K562 (cell line): Measurements from ENCODE around the gene CMTM1. TPM values are rescaled to one million over a fixed set of nuclear protein-coding genes. Genes with fewer than 3 reads are reported as not detected.

Experiments
- ATAC-seq: fragments of 200-7000 bp; cut with Tn5 transposase; 3 replicates; pipeline ENCODE4 v1.9.1; 2020; ENCODE audit warnings: moderate library complexity
- BruUV-seq: library from RNA; stranded (reverse); fragments of 400-500 nt; replicated peaks from 2 replicates; lab custom pipeline; 2021; lab: Mats Ljungman, UMichigan
- CTCF ChIA-PET: fragments of 300-600 bp; formaldehyde crosslinking; extraction: SDS; loops from one replicate; lab custom pipeline; 2021; ENCODE audit warnings: low intra/inter-chr PET ratio; lab: Yijun Ruan, JAX
- POLR2A ChIA-PET: fragments of 300-600, 350-650 bp; sonication (Branson Sonifier 250); formaldehyde crosslinking; extraction: SDS; loops from one replicate; lab custom pipeline; 2021; ENCODE audit warnings: antibody characterized with exemption, inconsistent platforms; lab: Yijun Ruan, JAX
- DNase-seq, 4 experiments: peaks; one replicate each; pipeline versions ENCODE4 v3.0.0 to v3.0.0-alpha.2; 2011 to 2018; ENCODE audit warnings: low spot score in 3 of 4, mixed read lengths in 3 of 4; ENCODE audit errors: extremely low read depth in 1 of 4
- FAIRE-seq: peaks from 2 replicates; lab custom pipeline; 2011; peaks lifted over from hg19 to GRCh38; lab: Jason Lieb, UNC
- H2AFZ ChIP-seq: 2 replicates; pipeline ENCODE4 v1.6.0; 2011; ENCODE audit warnings: low read depth, low read length, control low read depth, inconsistent platforms
- H3K27ac ChIP-seq: fragments of 200-600 bp; 3 replicates; pipeline ENCODE4 v1.8.0; 2011; ENCODE audit warnings: low read depth, mild to moderate bottlenecking, control low read depth, inconsistent platforms, low read length, moderate library complexity, mixed read lengths; ENCODE audit errors: extremely low read depth
- H3K27me3 ChIP-seq, 2 experiments: fragments of 300-600 bp in 1 of 2; 2 replicates in 1 of 2; 3 replicates in 1 of 2; pipeline versions ENCODE4 v1.6.0 to v1.8.0; 2011; ENCODE audit warnings: inconsistent platforms in 2 of 2, low read length in 2 of 2, mild to moderate bottlenecking in 1 of 2, mixed read lengths in 1 of 2, moderate library complexity in 1 of 2; ENCODE audit not compliant: control insufficient read depth in 2 of 2, insufficient read depth in 2 of 2
- H3K36me3 ChIP-seq: fragments of 300-600 bp; 3 replicates; pipeline ENCODE4 v1.8.0; 2011; ENCODE audit warnings: mild to moderate bottlenecking, low read length, inconsistent platforms; ENCODE audit not compliant: control insufficient read depth, insufficient read depth
- H3K4me1 ChIP-seq, 2 experiments: fragments of 200-600 bp in 1 of 2; replicated peaks in 1 of 2; 2 replicates in 1 of 2; 3 replicates in 1 of 2; pipeline versions ENCODE4 v1.5.1 to v1.8.0; 2011; ENCODE audit warnings: inconsistent platforms in 2 of 2, low read length in 2 of 2, mild to moderate bottlenecking in 1 of 2, mixed read lengths in 1 of 2, moderate library complexity in 1 of 2; ENCODE audit not compliant: control insufficient read depth in 2 of 2, insufficient read depth in 2 of 2
- H3K4me2 ChIP-seq: 2 replicates; pipeline ENCODE4 v1.6.1; 2011; ENCODE audit warnings: low read length, control low read depth, inconsistent platforms, mixed read lengths; ENCODE audit not compliant: insufficient read depth
- H3K4me3 ChIP-seq: fragments of 200-600 bp; sonication (generic), shearing (Covaris generic); 2 replicates; pipeline ENCODE4 v1.5.1; 2016; ENCODE audit warnings: control low read depth, inconsistent platforms
- H3K79me2 ChIP-seq: fragments of 200-600 bp; 3 replicates; pipeline ENCODE4 v1.8.0; 2011; ENCODE audit warnings: low read length, inconsistent platforms; ENCODE audit not compliant: control insufficient read depth, insufficient read depth
- H3K9ac ChIP-seq, 2 experiments: 2 replicates each; pipeline versions ENCODE4 v1.6.0 to v1.6.1; 2011; ENCODE audit warnings: low read depth in 2 of 2, low read length in 2 of 2, control low read depth in 1 of 2, inconsistent platforms in 1 of 2, mild to moderate bottlenecking in 1 of 2, mixed read lengths in 1 of 2; ENCODE audit not compliant: insufficient read depth in 1 of 2
- H3K9me1 ChIP-seq: one replicate; pipeline ENCODE4 v1.6.0; 2011; ENCODE audit warnings: inconsistent platforms, mild to moderate bottlenecking, low read length, moderate library complexity; ENCODE audit not compliant: control insufficient read depth, insufficient read depth
- H3K9me3 ChIP-seq: replicated peaks from 2 replicates; pipeline ENCODE4 v1.5.1; 2011; ENCODE audit warnings: low read depth, low read length, inconsistent platforms; ENCODE audit not compliant: control insufficient read depth, insufficient read depth
- H4K20me1 ChIP-seq: replicated peaks from 2 replicates; pipeline ENCODE4 v1.6.1; 2011; ENCODE audit warnings: low read length, inconsistent platforms, mixed read lengths; ENCODE audit not compliant: control insufficient read depth, insufficient read depth
- BRD9 ChIP-seq: fragments of 450-650 bp; IDR thresholded peaks from 2 replicates; pipeline ENCODE4 v1.6.1; 2018; ENCODE audit warnings: low read depth; ENCODE audit not compliant: partially characterized antibody
- CHAMP1 ChIP-seq: fragments of 450-650 bp; IDR thresholded peaks from 2 replicates; pipeline ENCODE4 v1.6.1; 2016; ENCODE audit warnings: mild to moderate bottlenecking
- GATAD2B ChIP-seq: fragments of 450-650 bp; IDR thresholded peaks from 2 replicates; pipeline ENCODE4 v1.6.1; 2017; ENCODE audit warnings: mild to moderate bottlenecking, borderline replicate concordance
- KLF6 ChIP-seq: fragments of 250-450 bp; sonication (Bioruptor Pico); IDR thresholded peaks from 2 replicates; pipeline ENCODE4 v1.4.0; 2020; ENCODE audit warnings: mild to moderate bottlenecking, moderate library complexity, borderline replicate concordance
- MLX ChIP-seq, 2 experiments: fragments of 450-650 bp in 1 of 2; sonication (generic) in 1 of 2; formaldehyde crosslinking; conservative IDR thresholded peaks; 2 replicates each; pipeline versions ENCODE4 v1.4.0 to v1.8.1; 2020 to 2022; ENCODE audit warnings: mild to moderate bottlenecking in 1 of 2, missing genetic modification reagents in 1 of 2
- NBN ChIP-seq: fragments of 450-650 bp; IDR thresholded peaks from 2 replicates; pipeline ENCODE4 v1.6.1; 2016; ENCODE audit warnings: low read depth, mild to moderate bottlenecking
- NFRKB ChIP-seq: fragments of 450-650 bp; IDR thresholded peaks from 2 replicates; pipeline ENCODE4 v1.6.1; 2016; ENCODE audit warnings: low read depth
- POLR2G ChIP-seq: fragments of 200-400 bp; formaldehyde crosslinking; IDR thresholded peaks from 2 replicates; pipeline ENCODE4 v1.6.1; 2017; ENCODE audit warnings: low read depth, mild to moderate bottlenecking, antibody characterized with exemption, low read length, moderate library complexity
- WHSC1 ChIP-seq: IDR thresholded peaks from one replicate; pipeline ENCODE4 v1.6.1; 2012; ENCODE audit warnings: low read length, control low read depth, inconsistent platforms
- YY1 ChIP-seq, 3 experiments: IDR thresholded peaks; 2 replicates each; pipeline ENCODE4 v1.6.1; 2011; ENCODE audit warnings: low read length in 2 of 3, mild to moderate bottlenecking in 2 of 3, moderate library complexity in 2 of 3, borderline replicate concordance in 1 of 3, control low read depth in 1 of 3, low read depth in 1 of 3; ENCODE audit not compliant: insufficient read depth in 3 of 3, insufficient replicate concordance in 2 of 3, control insufficient read depth in 1 of 3, insufficient read length in 1 of 3; ENCODE audit errors: extremely low read depth in 1 of 3
- ZNF282 ChIP-seq: sonication (generic); formaldehyde crosslinking; IDR thresholded peaks from 2 replicates; pipeline ENCODE4 v1.8.1; 2023; ENCODE audit warnings: missing genetic modification reagents
- ZNF507 ChIP-seq: conservative IDR thresholded peaks from 2 replicates; pipeline ENCODE4 v1.6.1; 2017; ENCODE audit warnings: missing genetic modification characterization, missing compliant biosample characterization
- WGBS: fragments of 100-300 bp; shearing (Covaris generic); methylation state at CpG from one replicate; pipeline ENCODE4 v1.1.6; 2016; ENCODE audit warnings: low coverage, mixed read lengths; ENCODE audit not compliant: insufficient coverage; ENCODE audit errors: missing lambda C conversion rate; 5-methylcytosine and 5-hydroxymethylcytosine counted together
- in situ Hi-C: fragments of 300-500 bp; cut with MboI; formaldehyde crosslinking; loops from 4 replicates; pipeline ENCODE4 v1.15.0; 2018; ENCODE audit warnings: inconsistent platforms, mixed read lengths
- intact Hi-C: fragments of 100-400 bp; cut with micrococcal nuclease; formaldehyde crosslinking; loops from 2 replicates; pipeline ENCODE4 v1.14.2; 2022
- polyA plus RNA-seq, 8 experiments: library from polyadenylated mRNA; depleted of rRNA in 4 of 8; stranded (reverse) in 5 of 8; unstranded in 3 of 8; fragments of >200 nt; fragmentation: Nextera tagmentation in 2 of 8; fragmentation: Illumina TruSeq in 1 of 8; extraction: Ambion mirVana in 2 of 8; extraction: Trizol in 1 of 8; gene quantifications; 2 replicates each; pipeline versions ENCODE4 v1.2.1 to v1.2.3, GENCODE V29; 2011 to 2014; ENCODE audit warnings: inconsistent platforms in 1 of 8, missing spikeins in 1 of 8
- total RNA-seq, 7 experiments: library from RNA; depleted of rRNA in 6 of 7; stranded (reverse); fragments of >200 nt in 6 of 7; fragmentation: Illumina TruSeq in 2 of 7; extraction: Trizol in 2 of 7; gene quantifications; 2 replicates each; pipeline versions ENCODE4 v1.2.1 to v1.2.3, GENCODE V29; 2011 to 2021; ENCODE audit warnings: low replicate concordance in 1 of 7
- TF ChIP-seq, protein P1 (sequence below): fragments of 450-650 bp; IDR thresholded peaks from 2 replicates; pipeline ENCODE4 v1.6.1; 2014; ENCODE audit warnings: low read depth, mild to moderate bottlenecking, moderate library complexity, borderline replicate concordance

CMTM1 gene
- total and polyA plus RNA-seq, 9 of the 15 experiments (the other 6 are each of a cell fraction or from before 2014, with no cell fraction given): 0.25 to 2.6 (median 1.1) TPM; not detected in 2

DNA sequence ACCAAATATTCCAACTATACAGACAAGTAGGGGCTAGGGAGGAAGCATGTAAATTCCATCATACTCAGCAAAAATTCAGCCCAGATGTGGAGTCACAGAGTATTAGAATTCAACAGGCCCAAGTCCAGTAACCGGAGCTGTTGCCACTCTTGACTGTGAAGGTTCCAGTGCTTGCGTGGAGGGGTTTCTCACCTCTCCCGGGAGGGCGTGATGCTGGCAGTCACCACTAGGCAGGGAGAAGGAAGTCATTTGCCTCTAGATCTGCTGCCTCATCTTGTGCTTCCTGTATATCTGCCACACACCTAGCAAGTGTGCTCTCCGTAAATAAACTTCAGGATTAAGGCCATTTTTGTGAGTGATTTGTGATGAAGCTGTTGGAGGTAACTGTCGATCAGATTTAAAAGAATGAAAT is 14.9 kb upstream of the CMTM1 start:
- Histone ChIP-seq H3K4me1 (peaks cover 39 to 45% of the 10 kb centered on the region in 2 experiments), H3K9me3 (no peaks in the 10 kb centered on the region), H3K9ac (peak overlapping the region; percentile 65 to 86; a peak in 3 of 4 replicates), H4K20me1 (no peaks in the 10 kb centered on the region), H3K4me3 (no peak overlapping the region), H3K27me3 (no peaks in the 10 kb centered on the region), H3K27ac (peak overlapping the region; percentile 97), H3K79me2 (peaks cover 37% of the 10 kb centered on the region), H3K36me3 (peaks cover 14% of the 10 kb centered on the region; the same call in 2 of the 3 replicates), H2AFZ (peak overlapping the region; percentile 96), H3K9me1 (peaks cover 3% of the 10 kb centered on the region), H3K4me2 (peak overlapping the region; percentile 93)
- ATAC-seq: peak; percentile 72
- WGBS: 5% methylated on average over 6 of the region's 6 CpGs
- BruUV-seq: no TSS peak
- ChIA-PET POLR2A (interaction anchor here (0.7 to 2.5 kb wide), 5 partner anchors 8 to 190 kb away, joined by 3 to 16 read pairs (median 3); no protein-coding TSS in a partner anchor), CTCF (interaction anchor here (1.1 kb wide), 1 partner anchor 35 kb away, joined by 3 read pairs; no protein-coding TSS in a partner anchor)
- intact Hi-C loops (loop anchor here (2.0 kb wide), 1 partner anchor 35 kb away; no protein-coding TSS in a partner anchor), in situ Hi-C loops (no loop called here)
- peak; percentile 53 to 84 (median 65) for DNase-seq
- peak; percentile 83 for FAIRE-seq
- TF ChIP-seq GATAD2B (no peak), WHSC1 (no peak), MLX (CRISPR knock-in tag; conservative IDR thresholded peaks at IDR 0.05) (no peak), NFRKB (0 out of 2 replicates have a peak, but pooled peaks have one; percentile 12), CHAMP1 (no peak), KLF6 (CRISPR knock-in tag) (peak; percentile 19; the same call in 1 of the 2 replicates), ZNF282 (CRISPR knock-in tag) (no peak), YY1 (IDR thresholded peaks at IDR 0.05; ENCODE audit: borderline replicate concordance in 1 of 3, control insufficient read depth in 1 of 3, extremely low read depth in 1 of 3, insufficient read depth in 3 of 3, insufficient read length in 1 of 3, insufficient replicate concordance in 2 of 3, low read depth in 1 of 3, low read length in 2 of 3) (peak in 1 of 3 experiments; percentile 74), NBN (no peak), BRD9 (peak; percentile 51), ZNF507 (tag) (no peak), POLR2G (no peak)
- TF ChIP-seq, protein P1, sequence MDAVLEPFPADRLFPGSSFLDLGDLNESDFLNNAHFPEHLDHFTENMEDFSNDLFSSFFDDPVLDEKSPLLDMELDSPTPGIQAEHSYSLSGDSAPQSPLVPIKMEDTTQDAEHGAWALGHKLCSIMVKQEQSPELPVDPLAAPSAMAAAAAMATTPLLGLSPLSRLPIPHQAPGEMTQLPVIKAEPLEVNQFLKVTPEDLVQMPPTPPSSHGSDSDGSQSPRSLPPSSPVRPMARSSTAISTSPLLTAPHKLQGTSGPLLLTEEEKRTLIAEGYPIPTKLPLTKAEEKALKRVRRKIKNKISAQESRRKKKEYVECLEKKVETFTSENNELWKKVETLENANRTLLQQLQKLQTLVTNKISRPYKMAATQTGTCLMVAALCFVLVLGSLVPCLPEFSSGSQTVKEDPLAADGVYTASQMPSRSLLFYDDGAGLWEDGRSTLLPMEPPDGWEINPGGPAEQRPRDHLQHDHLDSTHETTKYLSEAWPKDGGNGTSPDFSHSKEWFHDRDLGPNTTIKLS: peak; percentile 40; the same call in 1 of the 2 replicates
